HUES48 (cell line): ENCODE results near the gene C1orf35.

Experiments used
- H3K27ac ChIP-seq: one replicate; pipeline ENCODE4 v1.7.0; 2013; ENCODE audit warnings: low read depth, low read length, inconsistent platforms
- H3K27me3 ChIP-seq: 2 replicates; pipeline ENCODE4 v1.6.1; 2013; ENCODE audit warnings: mild to moderate bottlenecking, low read length; ENCODE audit not compliant: control insufficient read depth, insufficient read depth
- H3K36me3 ChIP-seq: 2 replicates; pipeline ENCODE4 v1.6.1; 2013; ENCODE audit warnings: low read length; ENCODE audit not compliant: control insufficient read depth, insufficient read depth
- H3K4me1 ChIP-seq: 2 replicates; pipeline ENCODE4 v1.6.1; 2013; ENCODE audit warnings: mild to moderate bottlenecking, low read length; ENCODE audit not compliant: control insufficient read depth, insufficient read depth
- H3K4me3 ChIP-seq: 2 replicates; pipeline ENCODE4 v1.5.1; 2013; ENCODE audit warnings: mild to moderate bottlenecking, low read depth, low read length
- H3K9ac ChIP-seq: 2 replicates; pipeline ENCODE4 v1.6.1; 2013; ENCODE audit warnings: mild to moderate bottlenecking, low read depth, low read length, moderate library complexity
- H3K9me3 ChIP-seq: 2 replicates; pipeline ENCODE4 v1.6.1; 2013; ENCODE audit warnings: low read length; ENCODE audit not compliant: control insufficient read depth, insufficient read depth

The C1orf35 gene

GRCh38 chr1:228147768-228148167 lies 44.6 kb upstream of the C1orf35 start:
- Histone ChIP-seq H3K9me3 (no peaks in the 10 kb centered on the region), H3K36me3 (peaks cover 11% of the 10 kb centered on the region; the same call in 1 of the 2 replicates), H3K4me3 (no peak overlapping the region), H3K27ac (no peak overlapping the region), H3K4me1 (peaks cover 3% of the 10 kb centered on the region; the same call in 1 of the 2 replicates), H3K9ac (no peak overlapping the region), H3K27me3 (no peaks in the 10 kb centered on the region)

GRCh38 chr1:228147151-228147693 lies 44.1 kb upstream of the C1orf35 start:
- Histone ChIP-seq H3K36me3 (peaks cover 11% of the 10 kb centered on the region; the same call in 1 of the 2 replicates), H3K9ac (no peak overlapping the region), H3K27ac (no peak overlapping the region), H3K9me3 (no peaks in the 10 kb centered on the region), H3K4me1 (peaks cover 3% of the 10 kb centered on the region; the same call in 1 of the 2 replicates), H3K4me3 (no peak overlapping the region), H3K27me3 (no peaks in the 10 kb centered on the region)

- Histone ChIP-seq H3K36me3 (peaks cover 11% of the 10 kb centered on the region; the same call in 1 of the 2 replicates), H3K4me3 (no peak overlapping the region), H3K27ac (no peak overlapping the region), H3K9me3 (no peaks in the 10 kb centered on the region), H3K9ac (no peak overlapping the region), H3K27me3 (no peaks in the 10 kb centered on the region), H3K4me1 (peaks cover 3% of the 10 kb centered on the region; the same call in 1 of the 2 replicates)
Measured at GRCh38 chr1:228146417-228147150, 43.5 kb upstream of the C1orf35 start.

- H3K4me3 ChIP-seq = no peak overlapping the region
- H3K27me3 ChIP-seq = no peaks in the 10 kb centered on the region
- H3K9ac ChIP-seq = no peak overlapping the region
- H3K4me1 ChIP-seq = peaks cover 8% of the 10 kb centered on the region
- no peak overlapping the region for H3K27ac ChIP-seq
- peaks cover 11% of the 10 kb centered on the region; the same call in 1 of the 2 replicates for H3K36me3 ChIP-seq
- H3K9me3 ChIP-seq = no peaks in the 10 kb centered on the region
Measured at GRCh38 chr1:228145463-228146416, 42.6 kb upstream of the C1orf35 start.

GRCh38 chr1:228144993-228145343 lies 41.8 kb upstream of the C1orf35 start:
- H3K4me3 ChIP-seq = no peak overlapping the region
- H3K9me3 ChIP-seq = no peaks in the 10 kb centered on the region
- peaks cover 8% of the 10 kb centered on the region for H3K4me1 ChIP-seq
- no peaks in the 10 kb centered on the region for H3K27me3 ChIP-seq
- no peak overlapping the region for H3K9ac ChIP-seq
- no peak overlapping the region for H3K27ac ChIP-seq
- H3K36me3 ChIP-seq = peaks cover 11% of the 10 kb centered on the region; the same call in 1 of the 2 replicates

- H3K9me3 ChIP-seq = no peaks in the 10 kb centered on the region
- no peak overlapping the region for H3K4me3 ChIP-seq
- peaks cover 11% of the 10 kb centered on the region; the same call in 1 of the 2 replicates for H3K36me3 ChIP-seq
- H3K27ac ChIP-seq = no peak overlapping the region
- no peak overlapping the region for H3K9ac ChIP-seq
- no peaks in the 10 kb centered on the region for H3K27me3 ChIP-seq
- peaks cover 6% of the 10 kb centered on the region; the same call in 1 of the 2 replicates for H3K4me1 ChIP-seq
Measured at GRCh38 chr1:228144193-228144992, 41.3 kb upstream of the C1orf35 start.

GRCh38 chr1:228143480-228144192 lies 40.5 kb upstream of the C1orf35 start:
- no peak overlapping the region for H3K4me3 ChIP-seq
- no peaks in the 10 kb centered on the region for H3K9me3 ChIP-seq
- no peak overlapping the region for H3K27ac ChIP-seq
- H3K27me3 ChIP-seq = no peaks in the 10 kb centered on the region
- no peak overlapping the region for H3K9ac ChIP-seq
- H3K36me3 ChIP-seq = peaks cover 9% of the 10 kb centered on the region; the same call in 1 of the 2 replicates
- H3K4me1 ChIP-seq = peaks cover 6% of the 10 kb centered on the region; the same call in 1 of the 2 replicates

- no peak overlapping the region for H3K4me3 ChIP-seq
Measured at GRCh38 chr1:228142701-228143136, 39.6 kb upstream of the C1orf35 start.

GRCh38 chr1:228142155-228142691 lies 39.1 kb upstream of the C1orf35 start:
- Histone ChIP-seq H3K27ac (no peak overlapping the region), H3K36me3 (0 out of 2 replicates have a peak, but pooled peaks cover 3% of the 10 kb centered on the region), H3K4me3 (no peak overlapping the region), H3K4me1 (peaks cover 6% of the 10 kb centered on the region; the same call in 1 of the 2 replicates), H3K9ac (no peak overlapping the region), H3K9me3 (no peaks in the 10 kb centered on the region), H3K27me3 (peaks cover 8% of the 10 kb centered on the region)

More at GRCh38 chr1:228142701-228143136, 39.6 kb upstream of the C1orf35 start:
- H3K9me3 ChIP-seq = no peaks in the 10 kb centered on the region
- no peak overlapping the region for H3K9ac ChIP-seq
- H3K4me1 ChIP-seq = peaks cover 6% of the 10 kb centered on the region; the same call in 1 of the 2 replicates
- H3K36me3 ChIP-seq = 0 out of 2 replicates have a peak, but pooled peaks cover 3% of the 10 kb centered on the region
- peaks cover 3% of the 10 kb centered on the region; the same call in 1 of the 2 replicates for H3K27me3 ChIP-seq
- H3K27ac ChIP-seq = no peak overlapping the region
